Chondrocyte (in vitro differentiated cells): ENCODE results near the gene MTR. TPM values are rescaled to one million over a fixed set of nuclear protein-coding genes. Genes with fewer than 3 reads are reported as not detected.

Experiments
- DNase-seq: peaks from one replicate; pipeline ENCODE4 v3.0.0; 2021; ENCODE audit warnings: mixed read lengths, low spot score
- H3K27ac Mint-ChIP-seq: one replicate; pipeline ENCODE4 v1.8.0; 2021; ENCODE audit warnings: mild to moderate bottlenecking, moderate library complexity, mixed read lengths; ENCODE audit not compliant: unreplicated experiment
- H3K27me3 Mint-ChIP-seq: 2 replicates; pipeline ENCODE4 v1.8.0; 2021; ENCODE audit warnings: low read depth, mixed read lengths
- H3K36me3 Mint-ChIP-seq: 2 replicates; pipeline ENCODE4 v1.8.0; 2021; ENCODE audit warnings: low read depth, mixed read lengths
- H3K4me1 Mint-ChIP-seq: 2 replicates; pipeline ENCODE4 v1.8.0; 2021; ENCODE audit warnings: low read depth, mild to moderate bottlenecking, mixed read lengths
- H3K4me3 Mint-ChIP-seq: one replicate; pipeline ENCODE4 v1.8.0; 2021; ENCODE audit warnings: mild to moderate bottlenecking, moderate library complexity, mixed read lengths; ENCODE audit not compliant: unreplicated experiment
- H3K9me3 Mint-ChIP-seq: 2 replicates; pipeline ENCODE4 v1.8.0; 2021; ENCODE audit warnings: low read depth, mixed read lengths
- total RNA-seq: library from RNA; stranded (reverse); gene quantifications from 3 replicates; pipeline ENCODE4 v1.2.1, GENCODE V29; 2021
- TF ChIP-seq, protein P1 (sequence below): fragments of 200-600 bp; sonication (generic); IDR thresholded peaks from 2 replicates; pipeline ENCODE4 v1.5.0; 2021; ENCODE audit warnings: antibody characterized with exemption, mild to moderate bottlenecking, moderate library complexity

Gene MTR
- total RNA-seq, 1 donor from 2014 or later, result 39.1 TPM

DNA sequence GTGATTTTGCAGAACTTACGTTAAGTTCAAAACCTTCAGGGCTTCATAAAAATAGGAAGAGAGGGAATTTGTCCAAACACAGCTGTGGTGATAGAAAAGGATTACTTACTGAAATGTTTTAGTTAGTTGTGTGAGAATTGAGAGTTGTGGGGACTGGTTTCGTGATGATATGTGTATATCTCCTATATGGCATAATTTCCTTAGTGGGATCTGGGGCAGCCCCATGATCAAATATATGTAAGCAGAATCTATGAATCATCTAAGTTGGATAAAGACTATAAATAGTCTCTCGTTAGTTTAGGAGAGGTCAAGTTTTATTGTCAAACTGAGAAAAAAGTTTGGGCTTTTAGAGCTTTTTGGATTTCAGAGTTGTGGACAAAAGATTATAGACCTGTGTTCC lies 14.9 kb downstream of the MTR start:
- TF ChIP-seq, protein P1, sequence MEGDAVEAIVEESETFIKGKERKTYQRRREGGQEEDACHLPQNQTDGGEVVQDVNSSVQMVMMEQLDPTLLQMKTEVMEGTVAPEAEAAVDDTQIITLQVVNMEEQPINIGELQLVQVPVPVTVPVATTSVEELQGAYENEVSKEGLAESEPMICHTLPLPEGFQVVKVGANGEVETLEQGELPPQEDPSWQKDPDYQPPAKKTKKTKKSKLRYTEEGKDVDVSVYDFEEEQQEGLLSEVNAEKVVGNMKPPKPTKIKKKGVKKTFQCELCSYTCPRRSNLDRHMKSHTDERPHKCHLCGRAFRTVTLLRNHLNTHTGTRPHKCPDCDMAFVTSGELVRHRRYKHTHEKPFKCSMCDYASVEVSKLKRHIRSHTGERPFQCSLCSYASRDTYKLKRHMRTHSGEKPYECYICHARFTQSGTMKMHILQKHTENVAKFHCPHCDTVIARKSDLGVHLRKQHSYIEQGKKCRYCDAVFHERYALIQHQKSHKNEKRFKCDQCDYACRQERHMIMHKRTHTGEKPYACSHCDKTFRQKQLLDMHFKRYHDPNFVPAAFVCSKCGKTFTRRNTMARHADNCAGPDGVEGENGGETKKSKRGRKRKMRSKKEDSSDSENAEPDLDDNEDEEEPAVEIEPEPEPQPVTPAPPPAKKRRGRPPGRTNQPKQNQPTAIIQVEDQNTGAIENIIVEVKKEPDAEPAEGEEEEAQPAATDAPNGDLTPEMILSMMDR, result no peak
- Mint-ChIP-seq H3K9me3 (no peaks in the 10 kb centered on the region), H3K36me3 (peaks cover 21% of the 10 kb centered on the region), H3K27ac (no peak overlapping the region), H3K4me3 (no peak overlapping the region), H3K27me3 (no peaks in the 10 kb centered on the region), H3K4me1 (peaks cover 4% of the 10 kb centered on the region)
- no peak for DNase-seq

DNA sequence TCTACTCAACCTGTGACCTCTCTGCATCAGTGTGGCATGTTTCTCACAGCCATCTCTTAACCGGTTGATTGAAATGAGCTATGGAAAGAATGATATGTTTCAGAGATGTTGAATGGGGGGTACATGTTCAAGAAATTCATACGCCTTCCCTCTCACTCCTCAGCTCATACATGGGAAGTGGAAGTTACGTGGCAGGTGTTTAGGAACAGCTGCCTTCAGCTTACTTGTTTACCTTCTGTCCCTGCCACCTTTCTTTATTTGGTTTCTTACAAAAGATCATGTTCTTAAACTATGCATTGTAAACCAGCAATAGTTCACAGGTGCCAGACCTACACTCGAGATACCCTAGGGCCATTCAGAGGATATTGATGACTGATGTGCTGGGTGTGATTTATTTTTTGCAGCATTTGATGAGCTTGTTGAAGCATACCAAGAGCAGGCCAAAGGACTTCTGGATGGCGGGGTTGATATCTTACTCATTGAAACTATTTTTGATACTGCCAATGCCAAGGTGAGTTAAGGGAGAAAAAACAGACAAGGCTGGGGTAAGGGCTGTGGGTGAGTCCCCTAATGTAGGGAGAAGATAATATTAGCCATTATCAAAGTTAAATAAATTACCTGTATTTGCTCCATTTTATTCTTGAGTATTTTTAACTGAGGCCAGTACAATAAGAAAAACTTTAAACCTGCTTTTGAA lies 17.4 kb downstream of the MTR start:
- H3K27me3 Mint-ChIP-seq, result no peaks in the 10 kb centered on the region
- H3K9me3 Mint-ChIP-seq, result no peaks in the 10 kb centered on the region
- no peak overlapping the region for H3K27ac Mint-ChIP-seq
- H3K4me3 Mint-ChIP-seq, result no peak overlapping the region
- H3K36me3 Mint-ChIP-seq, result peaks cover 29% of the 10 kb centered on the region
- TF ChIP-seq, protein P1, result no peak
- no peak for DNase-seq
- peaks cover 4% of the 10 kb centered on the region for H3K4me1 Mint-ChIP-seq

DNA sequence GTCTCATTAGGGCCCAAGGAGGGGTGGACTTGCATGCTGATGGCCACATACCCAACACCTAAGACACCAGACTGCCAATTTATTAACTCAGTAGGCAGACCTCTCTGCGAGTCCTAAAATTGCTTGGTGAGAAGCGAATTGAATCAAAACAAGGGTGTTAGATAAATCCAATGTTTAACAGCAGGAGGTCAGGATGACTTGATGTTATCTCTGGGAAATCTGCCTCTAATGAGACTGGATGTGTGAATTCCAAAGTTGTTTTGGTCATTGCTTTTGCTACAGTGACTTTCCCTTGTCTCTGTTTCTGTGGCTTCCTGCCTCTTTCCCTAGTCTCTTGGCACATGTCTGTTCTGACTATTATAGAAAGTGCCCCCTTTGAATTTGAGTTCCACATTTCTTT lies 20.8 kb downstream of the MTR start:
- no peak for DNase-seq
- Mint-ChIP-seq H3K9me3 (no peaks in the 10 kb centered on the region), H3K27me3 (no peaks in the 10 kb centered on the region), H3K4me1 (no peaks in the 10 kb centered on the region), H3K27ac (no peak overlapping the region), H3K36me3 (peaks cover 27% of the 10 kb centered on the region), H3K4me3 (no peak overlapping the region)
- TF ChIP-seq, protein P1, result no peak

DNA sequence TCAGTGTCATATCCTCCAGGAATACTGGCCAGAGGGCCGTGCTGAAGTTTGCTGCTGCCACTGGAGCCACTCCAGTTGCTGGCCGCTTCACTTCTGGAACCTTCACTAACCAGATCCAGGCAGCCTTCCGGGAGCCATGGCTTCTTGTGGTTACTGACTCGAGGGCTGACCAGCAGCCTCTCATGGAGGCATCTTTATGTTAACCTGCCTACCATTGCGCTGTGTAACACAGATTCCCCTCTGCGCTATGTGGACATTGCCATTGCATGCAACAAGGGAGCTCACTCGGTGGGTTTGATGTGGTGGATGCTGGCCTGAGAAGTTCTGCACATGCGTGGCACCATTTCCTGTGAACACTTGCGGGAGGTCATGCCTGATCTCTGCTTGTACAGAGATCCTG lies 24.8 kb downstream of the MTR start:
- no peaks in the 10 kb centered on the region for H3K27me3 Mint-ChIP-seq
- peaks cover 21% of the 10 kb centered on the region for H3K36me3 Mint-ChIP-seq
- no peak for DNase-seq
- no peak overlapping the region for H3K27ac Mint-ChIP-seq
- H3K4me3 Mint-ChIP-seq, result no peak overlapping the region
- no peaks in the 10 kb centered on the region for H3K9me3 Mint-ChIP-seq
- H3K4me1 Mint-ChIP-seq, result no peaks in the 10 kb centered on the region
- TF ChIP-seq, protein P1, result no peak

DNA sequence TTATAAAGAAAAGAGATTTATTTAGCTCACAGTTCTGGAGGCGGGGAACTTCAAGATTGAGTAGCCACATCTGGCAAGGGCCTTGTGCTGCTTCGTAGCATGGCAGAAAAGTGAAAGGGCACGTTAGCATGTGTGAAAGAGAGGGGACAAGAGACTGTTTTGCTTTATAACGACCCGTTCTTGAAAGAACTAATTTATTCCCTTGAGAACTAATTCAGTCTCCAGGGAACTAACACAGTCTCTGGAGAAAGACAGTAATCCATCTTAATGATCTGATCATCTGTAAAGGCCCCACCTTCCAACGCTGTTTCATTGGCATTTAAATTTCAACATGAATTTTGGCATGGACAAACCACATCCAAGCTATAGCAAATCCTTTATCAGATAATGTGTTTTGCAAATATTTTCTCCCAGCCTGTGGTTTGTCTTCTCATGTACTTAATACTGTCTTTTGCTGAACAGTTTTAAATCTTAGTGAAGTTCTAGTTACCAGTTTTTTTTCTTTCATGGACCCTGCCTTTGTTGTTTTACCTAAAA lies 26.1 kb downstream of the MTR start:
- peaks cover 19% of the 10 kb centered on the region for H3K36me3 Mint-ChIP-seq
- TF ChIP-seq, protein P1, result no peak
- no peak overlapping the region for H3K4me3 Mint-ChIP-seq
- H3K4me1 Mint-ChIP-seq, result no peaks in the 10 kb centered on the region
- no peaks in the 10 kb centered on the region for H3K27me3 Mint-ChIP-seq
- no peak for DNase-seq
- H3K27ac Mint-ChIP-seq, result no peak overlapping the region
- no peaks in the 10 kb centered on the region for H3K9me3 Mint-ChIP-seq
